H9 (cell line): ENCODE measurements around the gene GRIP2. TPM values are rescaled to one million over a fixed set of nuclear protein-coding genes. Genes with fewer than 3 reads are reported as not detected.
A peak's percentile ranks its signal among the peaks of the same experiment; 100 is the strongest.

Experiments
- DNase-seq: peaks from one replicate; pipeline ENCODE4 v3.0.0-alpha.2; 2017
- H2AFZ ChIP-seq: one replicate; pipeline ENCODE4 v1.6.1; 2013; ENCODE audit warnings: mild to moderate bottlenecking, low read length, control low read depth, moderate library complexity
- H2AK5ac ChIP-seq: 2 replicates; pipeline ENCODE4 v1.6.1; 2013; ENCODE audit warnings: low read length, control low read depth, mixed read lengths; ENCODE audit not compliant: insufficient read length
- H2BK120ac ChIP-seq: one replicate; pipeline ENCODE4 v1.6.1; 2013; ENCODE audit warnings: low read depth, mild to moderate bottlenecking, low read length, control low read depth, inconsistent platforms; ENCODE audit not compliant: poor library complexity, severe bottlenecking
- H2BK12ac ChIP-seq: 2 replicates; pipeline ENCODE4 v1.6.1; 2013; ENCODE audit warnings: low read length, control low read depth, mixed read lengths, low read depth; ENCODE audit not compliant: insufficient read length
- H2BK15ac ChIP-seq: 2 replicates; pipeline ENCODE4 v1.6.1; 2013; ENCODE audit warnings: low read depth, low read length, control low read depth
- H2BK20ac ChIP-seq: one replicate; pipeline ENCODE4 v1.6.1; 2013; ENCODE audit warnings: low read depth, mild to moderate bottlenecking, low read length, control low read depth, inconsistent platforms; ENCODE audit not compliant: poor library complexity, severe bottlenecking
- H2BK5ac ChIP-seq: 2 replicates; pipeline ENCODE4 v1.6.1; 2013; ENCODE audit warnings: low read length, control low read depth, mixed read lengths; ENCODE audit not compliant: insufficient read length
- H3K14ac ChIP-seq: 2 replicates; pipeline ENCODE4 v1.6.1; 2013; ENCODE audit warnings: low read length, control low read depth; ENCODE audit not compliant: insufficient read depth
- H3K18ac ChIP-seq: 2 replicates; pipeline ENCODE4 v1.6.1; 2013; ENCODE audit warnings: low read depth, mild to moderate bottlenecking, mixed read lengths, low read length, control low read depth; ENCODE audit not compliant: insufficient read length
- H3K23ac ChIP-seq: 2 replicates; pipeline ENCODE4 v1.6.1; 2013; ENCODE audit warnings: low read length, control low read depth, mixed read lengths, low read depth; ENCODE audit not compliant: insufficient read length
- H3K23me2 ChIP-seq: 2 replicates; pipeline ENCODE4 v1.6.1; 2013; ENCODE audit warnings: low read depth, mild to moderate bottlenecking, mixed read lengths, low read length, control low read depth; ENCODE audit not compliant: insufficient read length, poor library complexity, severe bottlenecking
- H3K27ac ChIP-seq: 2 replicates; pipeline ENCODE4 v1.5.1; 2013; ENCODE audit warnings: low read length, control low read depth, mixed read lengths, low read depth; ENCODE audit not compliant: insufficient read length
- H3K27me3 ChIP-seq: 2 replicates; pipeline ENCODE4 v1.6.1; 2013; ENCODE audit warnings: low read length, control low read depth, inconsistent platforms; ENCODE audit not compliant: insufficient read depth
- H3K4ac ChIP-seq: 2 replicates; pipeline ENCODE4 v1.6.1; 2013; ENCODE audit warnings: low read depth, mild to moderate bottlenecking, control low read depth, inconsistent platforms, low read length, moderate library complexity
- H3K4me1 ChIP-seq: 2 replicates; pipeline ENCODE4 v1.6.1; 2013; ENCODE audit warnings: low read length, control low read depth, inconsistent platforms; ENCODE audit not compliant: insufficient read depth
- H3K4me2 ChIP-seq: 2 replicates; pipeline ENCODE4 v1.6.1; 2013; ENCODE audit warnings: low read length, control low read depth, mixed read lengths; ENCODE audit not compliant: insufficient read length, insufficient read depth
- H3K56ac ChIP-seq: 2 replicates; pipeline ENCODE4 v1.6.1; 2013; ENCODE audit warnings: low read depth, mild to moderate bottlenecking, mixed read lengths, low read length, control low read depth; ENCODE audit not compliant: insufficient read length
- H3K79me1 ChIP-seq: 2 replicates; pipeline ENCODE4 v1.6.1; 2013; ENCODE audit warnings: low read depth, mild to moderate bottlenecking, moderate library complexity, low read length, control low read depth, inconsistent platforms; ENCODE audit not compliant: insufficient read depth, poor library complexity, severe bottlenecking
- H3K79me2 ChIP-seq: 2 replicates; pipeline ENCODE4 v1.6.1; 2013; ENCODE audit warnings: low read length, control low read depth, inconsistent platforms; ENCODE audit not compliant: insufficient read depth
- H3K9ac ChIP-seq: 2 replicates; pipeline ENCODE4 v1.6.1; 2013; ENCODE audit warnings: low read length, control low read depth, mixed read lengths; ENCODE audit not compliant: insufficient read length; ENCODE audit errors: extremely low read depth
- H3K9me3 ChIP-seq: one replicate; pipeline ENCODE4 v1.6.1; 2013; ENCODE audit warnings: low read depth, low read length, inconsistent platforms; ENCODE audit not compliant: control insufficient read depth
- H3T11ph ChIP-seq: one replicate; pipeline ENCODE4 v1.6.1; 2013; ENCODE audit warnings: mild to moderate bottlenecking, low read length, control low read depth, inconsistent platforms
- H4K20me1 ChIP-seq: one replicate; pipeline ENCODE4 v1.6.1; 2013; ENCODE audit not compliant: control insufficient read depth, insufficient read length, insufficient read depth
- H4K5ac ChIP-seq: 2 replicates; pipeline ENCODE4 v1.6.1; 2013; ENCODE audit warnings: low read depth, mild to moderate bottlenecking, mixed read lengths, low read length, control low read depth; ENCODE audit not compliant: insufficient read length
- H4K8ac ChIP-seq: replicated peaks from 2 replicates; pipeline ENCODE4 v1.6.1; 2013; ENCODE audit warnings: low read length, control low read depth, mixed read lengths, low read depth; ENCODE audit not compliant: insufficient read length
- H4K91ac ChIP-seq: 2 replicates; pipeline ENCODE4 v1.6.1; 2013; ENCODE audit warnings: low read depth, mild to moderate bottlenecking, moderate library complexity, mixed read lengths, low read length, control low read depth; ENCODE audit not compliant: insufficient read length
- H3K27ac Mint-ChIP-seq, 3 experiments: 2 replicates in 2 of 3; 3 replicates in 1 of 3; pipeline ENCODE4 v1.8.0; 2020 to 2021; ENCODE audit warnings: mixed read lengths in 3 of 3, mild to moderate bottlenecking in 1 of 3, moderate library complexity in 1 of 3
- H3K27me3 Mint-ChIP-seq: 2 replicates; pipeline ENCODE4 v1.8.0; 2021; ENCODE audit warnings: low read depth, mild to moderate bottlenecking, moderate library complexity, mixed read lengths
- H3K36me3 Mint-ChIP-seq, 3 experiments: 2 replicates in 2 of 3; 3 replicates in 1 of 3; pipeline ENCODE4 v1.8.0; 2020 to 2021; ENCODE audit warnings: low read depth in 3 of 3, mixed read lengths in 3 of 3; ENCODE audit not compliant: insufficient read depth in 1 of 3
- H3K4me1 Mint-ChIP-seq, 2 experiments: 2 replicates each; pipeline ENCODE4 v1.8.0; 2020; ENCODE audit warnings: mixed read lengths in 2 of 2
- H3K4me3 Mint-ChIP-seq, 2 experiments: 2 replicates in 1 of 2; 3 replicates in 1 of 2; pipeline ENCODE4 v1.8.0; 2020 to 2021; ENCODE audit warnings: mild to moderate bottlenecking in 2 of 2, mixed read lengths in 2 of 2, moderate library complexity in 1 of 2
- H3K9me3 Mint-ChIP-seq, 2 experiments: 2 replicates in 1 of 2; 3 replicates in 1 of 2; pipeline ENCODE4 v1.8.0; 2020; ENCODE audit warnings: mild to moderate bottlenecking in 2 of 2, mixed read lengths in 2 of 2, moderate library complexity in 1 of 2
- CTCF ChIP-seq: fragments of 200-600 bp; sonication (generic); conservative IDR thresholded peaks from 3 replicates; pipeline ENCODE4 v1.8.0; 2021; ENCODE audit warnings: antibody characterized with exemption, mild to moderate bottlenecking
- WGBS: extraction: QIAGEN DNeasy Blood & Tissue Kit; methylation state at CpG from one replicate; pipeline ENCODE4 v1.1.7; 2013; ENCODE audit warnings: missing lambda C conversion rate, low lambda C conversion rate, mixed read lengths; ENCODE audit not compliant: insufficient read length; ENCODE audit errors: extremely low coverage; 5-methylcytosine and 5-hydroxymethylcytosine counted together
- total RNA-seq: library from RNA; stranded (reverse); gene quantifications from 2 replicates; pipeline ENCODE4 v1.2.1, GENCODE V29; 2021

Gene GRIP2
- total RNA-seq, 1 experiment from 2014 or later = 3.1 TPM

- no peaks in the 10 kb centered on the region for H3K79me1 ChIP-seq
- no peak overlapping the region for H3K9ac ChIP-seq
- H3K4me2 ChIP-seq = no peak overlapping the region
- H2BK12ac ChIP-seq = no peak overlapping the region
- no peak overlapping the region for H4K8ac ChIP-seq
- H4K5ac ChIP-seq = no peak overlapping the region
- Mint-ChIP-seq H3K4me1 (peaks cover 9 to 13% of the 10 kb centered on the region in 2 experiments), H3K9me3 (no peaks in the 10 kb centered on the region), H3K27ac (no peak overlapping the region), H3K36me3 (no peaks in the 10 kb centered on the region), H3K27me3 (peaks cover 5% of the 10 kb centered on the region), H3K4me3 (no peak overlapping the region)
- H2AK5ac ChIP-seq = no peak overlapping the region
- no peak overlapping the region for H3T11ph ChIP-seq
- H3K14ac ChIP-seq = no peak overlapping the region
- no peak overlapping the region for H4K91ac ChIP-seq
- no peak overlapping the region for H2BK120ac ChIP-seq
- no peaks in the 10 kb centered on the region; the same call in 1 of the 2 replicates for H3K4me1 ChIP-seq
- no peaks in the 10 kb centered on the region for H3K9me3 ChIP-seq
- peak; percentile 17 for DNase-seq
- no CpG with 5 or more reads among the region's 9 CpGs for WGBS
- H3K27ac ChIP-seq = no peak overlapping the region
- no peaks in the 10 kb centered on the region for H3K79me2 ChIP-seq
- no peak overlapping the region for H2AFZ ChIP-seq
- no peak overlapping the region for H2BK5ac ChIP-seq
- H4K20me1 ChIP-seq = no peaks in the 10 kb centered on the region
- no peak overlapping the region for H2BK15ac ChIP-seq
- H2BK20ac ChIP-seq = no peak overlapping the region
- no peaks in the 10 kb centered on the region for H3K23me2 ChIP-seq
- no peak overlapping the region for H3K56ac ChIP-seq
- no peak overlapping the region for H3K18ac ChIP-seq
- TF ChIP-seq CTCF = no peak
- H3K4ac ChIP-seq = no peak overlapping the region
- H3K23ac ChIP-seq = no peak overlapping the region
- no peaks in the 10 kb centered on the region for H3K27me3 ChIP-seq
Measured at GRCh38 chr3:14512942-14513327, 27.2 kb downstream of the GRIP2 start.
